GM21529 (cell line): ENCODE measurements around the gene IRX6.

Experiments used
- ATAC-seq: cut with Tn5 transposase; IDR thresholded peaks from one replicate; pipeline ENCODE4 v1.9.1; 2021; ENCODE audit not compliant: unreplicated experiment

Gene IRX6

DNA sequence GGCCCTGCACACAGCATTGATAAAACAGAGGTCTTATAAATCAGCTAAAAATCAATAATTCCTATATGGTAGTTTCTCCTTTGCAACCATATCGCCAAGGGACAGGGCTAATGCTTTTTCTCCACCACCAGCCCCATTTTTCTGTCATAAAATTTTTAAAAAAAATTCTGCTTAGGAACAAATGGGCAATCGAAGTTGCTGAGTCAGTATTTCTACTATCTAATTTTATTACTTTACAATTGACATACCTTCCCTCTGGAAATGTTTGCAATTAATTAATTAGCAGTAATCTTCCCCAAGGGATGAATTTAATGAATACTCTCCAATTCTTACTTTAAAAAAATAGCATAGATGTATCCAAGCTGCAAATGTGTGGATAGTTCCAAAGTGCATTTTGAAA, 1.7 kb upstream of the IRX6 start:
- no peak for ATAC-seq

DNA sequence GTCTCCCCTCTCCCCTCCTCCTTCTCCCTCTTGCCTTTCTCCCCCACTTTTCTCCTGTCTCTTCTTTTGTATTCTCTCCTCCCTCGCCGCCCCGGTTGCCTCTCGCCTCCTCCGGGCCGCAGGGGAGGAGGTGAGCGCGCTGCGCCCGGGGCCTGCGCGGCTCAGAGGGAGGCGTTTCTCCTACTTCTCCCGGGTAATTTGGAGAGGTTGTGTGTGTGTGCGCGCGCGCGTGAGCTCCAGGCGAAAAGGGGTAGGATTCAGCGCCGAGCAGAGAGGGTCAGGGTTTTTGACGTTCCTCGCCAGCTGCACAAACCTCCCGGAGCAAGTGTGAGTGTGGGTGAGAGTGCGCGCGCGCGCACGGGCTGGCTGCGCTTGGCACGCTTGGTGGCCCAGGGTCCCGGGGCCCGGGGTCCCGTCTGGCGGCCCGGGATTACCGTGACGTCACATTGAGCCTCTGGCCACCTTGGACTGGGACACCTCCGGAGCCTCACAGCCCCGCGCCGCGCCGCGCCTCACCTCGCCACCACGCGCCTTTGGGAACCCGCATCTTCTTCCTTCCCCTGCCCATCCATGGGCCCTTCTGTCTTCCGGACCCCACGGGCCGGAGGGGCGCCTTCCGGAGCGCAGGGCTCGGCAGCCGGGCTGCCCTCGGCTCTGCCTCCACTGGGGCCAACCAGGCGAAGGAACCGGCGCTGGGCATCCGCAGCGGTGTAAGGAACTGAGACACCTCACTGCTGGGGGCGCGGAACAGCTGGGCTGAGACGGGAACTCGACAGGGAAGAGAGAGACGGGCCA, 479 bp downstream of the IRX6 start:
- ATAC-seq = no peak

DNA sequence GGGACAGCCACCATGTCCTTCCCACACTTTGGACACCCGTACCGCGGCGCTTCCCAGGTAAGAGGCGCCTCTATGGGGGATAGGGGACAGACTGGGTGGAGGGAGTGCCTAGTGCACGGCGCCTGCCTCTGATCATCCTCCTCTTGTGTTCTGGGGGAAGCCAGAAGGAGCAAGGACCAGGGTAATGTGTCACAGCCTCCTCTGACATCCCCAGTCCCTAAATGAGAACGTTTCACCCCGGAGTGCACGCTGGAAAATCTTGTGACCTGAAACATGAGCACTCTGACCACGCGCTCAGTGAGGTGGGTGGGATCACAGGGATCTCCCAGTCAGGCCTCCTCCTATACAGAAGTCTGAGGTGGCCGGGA, 1.1 kb downstream of the IRX6 start:
- ATAC-seq = no peak

DNA sequence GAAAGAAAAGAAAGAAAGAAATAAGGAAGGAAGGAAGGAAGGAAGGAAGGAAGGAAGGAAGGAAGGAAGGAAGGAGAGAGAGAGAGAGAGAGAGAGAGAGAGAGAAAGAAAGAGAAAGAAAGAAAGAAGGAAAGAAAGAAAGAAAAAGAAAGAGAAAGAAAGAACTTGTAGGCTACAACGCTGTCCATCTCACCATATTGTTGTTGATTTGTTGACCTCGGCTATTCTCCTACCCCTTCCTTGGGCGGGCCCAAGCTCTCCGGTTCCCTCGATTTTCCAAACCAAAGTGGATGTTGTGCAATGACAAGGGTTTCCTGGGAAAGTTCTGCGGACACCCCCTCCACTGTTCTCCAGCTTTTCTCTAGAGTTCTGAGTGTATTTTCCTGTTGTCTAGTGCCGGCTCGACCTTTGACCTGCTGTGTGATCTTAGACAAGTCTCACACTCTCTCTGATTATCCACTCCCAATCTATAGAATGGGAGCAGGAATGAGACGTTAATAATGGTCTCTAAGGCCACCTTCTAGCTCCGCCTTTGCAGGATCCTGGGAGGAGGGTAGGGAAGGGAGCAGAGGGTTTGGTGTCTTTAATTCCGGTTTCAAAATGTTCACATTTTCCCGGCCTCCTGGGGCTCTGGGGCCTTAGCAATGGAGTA, 1.6 kb downstream of the IRX6 start:
- ATAC-seq = no peak

DNA sequence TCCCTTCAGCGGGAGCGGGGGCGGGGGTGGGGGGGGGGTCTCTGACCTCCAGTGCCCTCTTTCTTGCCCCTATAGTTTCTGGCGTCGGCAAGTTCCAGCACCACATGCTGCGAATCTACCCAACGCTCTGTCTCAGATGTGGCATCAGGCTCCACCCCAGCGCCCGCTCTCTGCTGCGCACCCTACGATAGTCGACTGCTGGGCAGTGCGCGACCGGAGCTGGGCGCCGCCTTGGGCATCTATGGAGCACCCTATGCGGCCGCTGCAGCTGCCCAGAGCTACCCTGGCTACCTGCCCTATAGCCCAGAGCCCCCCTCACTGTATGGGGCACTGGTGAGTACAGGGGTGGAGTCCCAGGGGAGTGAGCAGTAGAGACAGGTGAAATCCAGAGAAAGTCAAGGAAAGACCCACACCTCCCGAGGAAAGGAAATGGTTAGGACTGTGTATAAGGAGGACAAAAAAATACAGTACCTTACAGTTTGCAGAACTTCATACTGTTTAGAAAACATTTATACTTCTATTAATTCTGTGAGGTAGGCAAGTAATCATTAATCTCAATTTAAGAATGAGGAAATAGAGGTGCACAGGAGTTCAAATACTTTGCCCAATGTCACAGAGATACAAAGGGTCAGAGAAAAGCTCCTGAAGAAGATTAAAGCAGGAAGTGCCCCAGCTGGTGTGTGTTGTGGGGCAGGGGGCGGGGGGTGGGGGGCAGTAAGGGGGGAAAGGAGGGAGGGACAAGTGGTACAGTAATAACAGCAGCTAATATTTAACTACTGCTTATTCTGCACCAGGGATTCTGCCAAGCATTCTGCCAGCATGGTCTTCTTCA, 2.5 kb downstream of the IRX6 start:
- ATAC-seq = no peak

DNA sequence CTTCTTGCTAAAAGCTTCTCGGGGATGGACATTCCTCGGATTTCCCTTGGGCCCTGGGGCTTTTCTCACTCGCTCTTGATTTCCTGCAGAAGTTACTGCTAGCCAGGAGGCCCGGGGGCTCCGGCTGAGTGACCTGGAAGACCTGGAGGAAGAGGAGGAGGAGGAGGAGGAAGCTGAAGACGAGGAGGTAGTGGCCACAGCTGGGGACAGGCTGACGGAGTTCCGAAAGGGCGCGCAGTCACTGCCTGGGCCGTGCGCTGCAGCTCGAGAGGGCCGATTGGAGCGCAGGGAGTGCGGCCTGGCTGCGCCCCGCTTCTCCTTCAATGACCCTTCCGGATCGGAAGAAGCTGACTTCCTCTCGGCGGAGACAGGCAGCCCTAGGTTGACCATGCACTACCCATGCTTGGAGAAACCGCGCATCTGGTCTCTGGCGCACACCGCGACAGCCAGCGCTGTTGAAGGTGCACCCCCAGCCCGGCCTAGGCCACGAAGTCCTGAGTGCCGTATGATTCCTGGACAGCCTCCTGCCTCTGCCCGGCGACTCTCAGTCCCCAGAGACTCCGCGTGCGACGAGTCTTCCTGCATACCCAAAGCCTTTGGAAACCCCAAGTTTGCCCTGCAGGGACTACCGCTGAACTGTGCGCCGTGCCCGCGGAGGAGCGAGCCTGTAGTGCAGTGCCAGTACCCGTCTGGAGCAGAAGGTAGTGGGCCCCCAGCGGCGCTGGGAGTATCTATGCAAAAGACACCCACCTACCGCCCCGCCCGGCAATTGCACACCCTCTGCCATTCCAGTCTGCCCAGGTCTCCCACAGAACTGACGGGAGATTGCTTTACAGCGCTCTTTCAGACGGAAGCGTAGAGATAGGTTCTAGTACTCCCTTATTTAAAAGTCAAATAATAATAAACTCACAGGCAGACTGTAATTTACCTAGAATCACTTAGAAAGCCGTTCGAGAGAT, 4.9 kb downstream of the IRX6 start:
- ATAC-seq = no peak

DNA sequence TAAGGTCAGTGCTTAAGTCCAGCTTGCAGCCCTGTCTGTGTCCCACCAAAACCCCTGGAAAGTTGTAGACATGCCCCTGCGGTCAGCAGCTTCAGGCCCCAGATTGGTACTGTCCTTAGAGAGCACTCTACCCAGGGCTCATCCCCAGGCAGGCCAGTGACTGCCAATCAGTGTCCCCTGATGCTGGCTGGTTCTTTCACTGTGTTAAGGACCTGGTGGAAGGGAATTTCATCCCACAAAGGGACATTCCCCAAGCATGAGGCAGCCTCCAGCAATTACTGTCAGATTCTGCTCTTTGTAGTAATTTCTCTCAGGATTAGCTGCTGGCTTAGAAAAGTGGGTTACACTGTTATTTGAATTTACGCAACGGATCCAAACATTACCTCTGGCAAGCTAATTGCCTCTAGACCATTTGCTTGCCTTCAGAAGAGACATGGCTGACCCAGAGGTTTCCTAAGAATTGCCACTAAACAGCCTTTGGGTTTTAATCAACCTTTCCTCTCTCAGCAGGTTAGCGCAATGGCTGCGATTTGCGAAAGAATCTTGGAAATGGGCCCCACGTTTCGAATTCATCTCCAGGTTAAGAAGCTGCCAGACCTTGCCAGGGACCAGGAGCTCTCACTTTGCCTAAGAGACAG, 5.9 kb downstream of the IRX6 start:
- no peak for ATAC-seq

DNA sequence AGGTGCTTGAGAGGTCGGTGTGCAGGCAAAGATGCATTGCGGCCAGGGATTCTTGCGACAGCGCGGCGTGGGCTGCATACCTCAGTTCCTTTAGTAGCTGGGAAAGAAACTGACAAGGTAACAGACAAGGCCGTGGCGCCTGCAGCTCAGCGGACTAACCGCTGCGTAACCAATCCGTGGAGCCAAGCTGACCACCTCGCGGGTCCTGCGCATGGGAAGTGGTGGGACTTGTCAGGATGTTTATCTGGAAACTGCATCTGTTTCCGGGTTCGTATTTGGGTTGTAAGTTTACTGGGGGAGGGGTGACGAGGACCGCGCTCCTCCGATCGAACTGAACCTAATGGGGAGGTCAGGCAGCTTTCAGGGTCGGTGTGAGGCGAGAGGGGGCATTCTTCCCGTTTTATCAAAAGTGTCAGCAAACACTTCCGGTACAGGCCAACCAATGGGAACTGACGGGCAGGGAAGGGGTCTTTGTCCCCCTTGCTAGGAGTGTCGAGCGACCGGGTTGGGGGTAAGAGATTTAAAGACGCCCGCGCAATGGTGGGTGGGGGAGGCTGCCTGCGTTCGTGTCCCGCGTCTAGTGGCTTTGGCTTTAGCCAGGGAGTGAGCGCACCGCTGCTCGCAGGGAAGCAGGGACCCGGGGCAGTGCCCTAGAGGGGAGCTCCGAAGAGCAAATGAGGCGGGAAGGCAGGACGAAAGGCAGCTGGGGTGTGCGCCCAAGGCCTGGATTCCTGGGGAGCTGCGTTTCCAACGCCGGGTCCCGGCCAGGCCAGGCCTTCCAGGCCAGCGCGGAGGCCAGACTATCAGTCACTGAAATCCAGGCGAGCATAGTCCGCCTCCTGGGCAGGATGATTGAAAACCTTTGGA, 7.0 kb downstream of the IRX6 start:
- no peak for ATAC-seq

DNA sequence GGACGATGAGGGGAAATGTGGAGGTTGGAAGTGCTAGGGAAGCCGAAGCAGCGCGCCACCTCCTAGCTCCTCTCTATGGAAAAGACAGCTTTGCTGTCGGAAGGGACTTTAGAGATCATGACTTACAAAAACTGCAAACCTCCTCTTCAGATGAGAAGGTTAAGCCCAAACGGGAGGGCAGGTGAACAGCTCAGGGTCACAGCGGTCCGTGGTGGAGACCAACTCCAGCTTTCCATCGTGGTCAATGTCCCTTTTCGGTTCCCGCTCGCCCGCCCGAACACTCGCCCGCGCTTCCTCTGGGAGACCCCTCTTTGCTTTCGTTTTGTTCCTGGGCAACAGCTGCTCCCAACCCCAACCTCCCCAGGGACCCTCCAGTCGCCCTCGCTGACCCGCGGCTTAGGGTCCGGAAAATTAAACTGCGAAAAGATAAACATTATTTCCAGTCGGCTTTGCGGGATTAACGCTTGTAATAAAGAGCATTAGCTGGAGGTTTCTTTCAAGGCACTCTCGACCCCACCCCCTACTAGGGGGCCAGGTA, 7.7 kb downstream of the IRX6 start:
- ATAC-seq = no peak

DNA sequence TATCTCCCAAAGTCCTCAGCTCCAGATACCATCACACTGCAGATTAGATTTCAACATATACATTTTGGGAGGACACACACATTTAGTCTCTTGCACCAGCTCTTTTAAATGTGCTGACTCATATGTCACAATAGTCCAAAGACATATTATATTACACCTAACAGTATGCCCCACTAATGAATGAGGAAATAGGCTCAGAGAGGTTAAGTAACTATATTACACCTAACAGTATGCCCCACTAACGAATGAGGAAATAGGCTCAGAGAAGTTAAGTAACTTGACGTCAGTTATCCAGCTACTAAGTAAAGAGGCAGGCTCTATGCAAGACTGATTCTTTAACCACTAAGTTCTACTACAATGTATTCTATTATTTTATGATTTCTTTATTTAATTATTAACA, 9.7 kb downstream of the IRX6 start:
- ATAC-seq = no peak

DNA sequence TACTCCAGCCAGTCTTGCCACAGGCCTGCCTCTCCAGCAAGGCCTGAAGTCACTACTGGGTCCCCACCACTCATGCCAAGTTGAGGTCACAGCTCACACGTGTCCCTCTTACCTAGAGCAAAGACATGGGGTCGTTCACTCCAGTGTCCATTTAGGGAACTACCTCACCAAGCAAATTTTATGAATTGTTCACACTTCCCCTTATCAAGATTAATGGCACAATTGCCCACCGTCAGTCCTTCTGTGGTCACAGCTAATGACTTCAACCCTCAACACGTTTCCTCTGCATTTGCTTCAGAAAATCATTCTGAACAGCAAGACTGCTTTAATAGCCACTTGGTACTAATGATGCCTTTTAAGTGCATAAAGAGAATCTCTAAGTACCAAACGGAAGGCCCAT, 14.6 kb downstream of the IRX6 start:
- ATAC-seq = no peak

DNA sequence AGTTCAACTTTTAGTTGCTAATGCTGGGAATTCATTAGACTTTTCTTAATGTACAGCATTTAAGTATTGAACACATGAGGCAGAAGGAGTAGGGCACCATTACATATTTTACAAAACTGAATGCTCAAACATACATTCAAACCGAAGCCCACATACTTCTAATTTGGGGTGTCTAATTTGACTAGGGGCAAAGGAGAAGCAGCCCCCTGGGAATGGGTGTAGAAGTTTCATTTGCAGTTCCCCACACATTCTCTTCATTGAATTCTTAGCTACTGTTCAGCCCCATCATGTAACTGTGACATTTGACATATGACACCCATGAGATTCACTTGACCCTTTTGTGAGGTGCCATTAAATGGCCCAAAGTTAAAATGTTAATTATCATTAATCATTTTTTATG, 16.4 kb downstream of the IRX6 start:
- ATAC-seq = no peak

DNA sequence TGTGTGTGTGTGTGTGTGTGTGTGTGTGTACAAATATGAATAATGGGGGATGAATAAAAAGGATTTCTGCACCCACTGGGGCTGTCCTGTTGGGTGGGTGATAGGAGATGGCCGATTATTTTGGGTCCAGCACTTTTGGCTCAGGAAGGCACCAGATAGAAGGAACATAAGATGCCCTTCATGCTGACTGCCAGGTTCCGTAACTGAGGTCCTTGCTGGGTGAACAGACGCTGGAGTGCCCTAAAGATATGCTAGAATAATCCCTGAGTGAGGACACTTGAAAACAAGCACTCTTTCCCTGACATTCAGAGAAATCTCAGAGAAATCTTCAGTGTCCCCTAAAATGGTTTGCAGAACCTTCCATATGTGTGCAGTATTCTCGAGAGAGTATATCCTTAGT, 17.7 kb downstream of the IRX6 start:
- ATAC-seq = no peak

DNA sequence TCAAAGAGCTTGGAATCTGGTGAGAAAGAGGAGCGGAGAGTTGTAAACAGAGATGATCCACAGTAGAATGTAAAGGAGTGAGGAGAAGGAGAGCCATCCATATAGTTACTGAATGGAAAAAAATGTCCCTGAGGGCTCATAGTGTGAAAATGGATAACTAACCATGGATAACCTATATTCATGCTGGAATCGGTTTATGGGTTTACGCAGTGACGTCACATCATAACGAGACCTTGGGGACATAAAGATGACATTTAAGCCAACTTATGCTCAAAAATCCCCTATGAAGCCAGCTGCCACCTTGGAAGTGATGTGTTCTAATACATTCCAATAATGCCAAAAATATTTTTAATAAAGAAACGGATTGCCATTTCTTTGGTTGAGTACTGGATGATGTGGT, 22.5 kb downstream of the IRX6 start:
- no peak for ATAC-seq

DNA sequence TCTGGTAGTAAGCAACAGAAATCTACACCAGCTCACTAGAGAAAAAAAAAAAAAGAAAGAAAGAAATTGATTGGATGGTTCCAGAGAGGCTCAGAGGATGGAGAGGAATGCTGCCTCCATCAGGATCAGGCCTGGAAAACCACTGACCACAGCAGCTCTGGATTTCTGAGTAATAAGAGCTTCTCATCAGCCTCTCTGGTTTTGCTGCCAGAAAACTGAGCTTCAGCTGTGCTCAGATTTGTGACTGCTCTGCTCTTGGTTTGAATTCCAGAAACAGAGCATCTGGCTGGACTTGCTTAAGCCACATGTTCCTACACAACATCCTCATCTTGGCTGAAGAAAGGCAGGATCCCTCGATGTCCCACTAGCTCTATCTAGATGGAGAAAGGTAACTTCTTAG, 25.9 kb downstream of the IRX6 start:
- ATAC-seq = no peak

DNA sequence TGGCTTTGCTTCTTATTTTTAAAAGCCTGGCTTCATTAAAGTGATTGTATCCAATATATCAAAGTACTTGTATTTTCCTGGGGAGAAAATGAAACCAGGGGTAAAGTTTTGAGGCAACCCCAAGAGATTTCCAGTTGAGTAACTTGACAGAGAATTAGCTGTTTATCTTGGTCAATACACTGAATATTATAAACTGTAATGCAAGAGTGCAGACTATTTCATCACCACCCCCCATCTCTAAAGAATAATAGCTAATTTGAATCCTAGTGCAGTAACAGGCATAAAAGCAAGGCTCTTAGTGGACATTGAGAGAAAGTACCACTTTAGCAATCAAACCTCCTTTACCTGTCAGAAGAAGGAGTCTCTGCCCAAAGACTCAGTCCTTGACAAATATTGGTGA, 27.0 kb downstream of the IRX6 start:
- no peak for ATAC-seq

DNA sequence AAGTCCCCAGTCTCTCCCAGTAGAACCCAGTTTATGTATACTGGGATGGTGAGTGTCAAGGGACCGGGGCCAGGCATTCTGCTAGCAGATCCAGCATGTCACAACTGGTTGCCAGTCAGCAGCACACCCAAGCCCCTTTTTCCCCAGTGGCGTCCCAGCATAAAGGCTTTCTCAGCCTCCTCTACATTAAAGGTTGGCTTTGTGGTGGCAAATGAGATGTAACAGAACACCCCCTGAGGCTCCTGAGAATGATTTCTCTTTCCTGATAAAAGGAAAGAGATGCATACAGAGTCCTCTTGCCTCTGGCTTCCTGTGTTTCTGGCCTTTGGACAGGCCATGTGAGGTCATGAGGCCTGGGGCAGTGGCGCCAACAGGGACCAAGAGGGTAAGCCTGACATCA, 27.9 kb downstream of the IRX6 start:
- no peak for ATAC-seq

DNA sequence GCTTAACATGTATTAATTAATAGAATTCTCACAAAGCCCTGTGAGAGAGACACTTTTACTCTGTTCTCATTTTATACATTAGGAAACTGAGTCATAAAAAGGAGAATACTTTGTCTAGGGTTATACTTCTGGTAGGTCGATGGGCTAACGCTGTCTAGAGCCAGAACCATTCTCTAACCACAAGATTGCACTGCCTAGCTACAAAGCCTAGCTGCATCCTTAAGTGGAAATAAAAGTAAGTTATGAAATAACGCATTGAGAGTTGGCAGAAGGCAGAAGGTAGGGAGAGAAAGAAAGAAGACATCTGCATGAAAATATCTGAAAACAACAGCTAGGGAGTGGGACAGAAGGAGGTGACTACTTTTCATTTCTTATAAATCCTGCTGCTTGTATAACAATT, 33.2 kb downstream of the IRX6 start:
- no peak for ATAC-seq

DNA sequence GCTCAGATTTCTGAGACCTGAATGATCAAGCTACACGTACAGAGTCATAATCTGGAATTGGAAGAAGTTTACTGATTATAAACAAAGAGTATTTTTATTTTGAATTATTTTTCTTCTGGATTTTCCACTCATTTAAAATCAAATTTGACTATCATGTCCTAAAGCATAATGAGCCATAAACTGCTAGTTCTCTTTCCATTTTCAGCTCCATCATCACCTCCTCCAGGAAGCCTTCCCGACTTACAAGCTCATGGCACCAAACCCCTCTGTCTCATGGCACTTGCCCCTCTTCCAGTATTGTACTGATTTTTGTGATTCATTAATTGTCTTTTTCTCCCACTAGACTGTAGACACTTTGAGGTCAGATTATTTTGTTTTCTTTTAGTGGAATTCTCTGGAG, 35.9 kb downstream of the IRX6 start:
- no peak for ATAC-seq
